ENCODE data around the gene ITPR1.

Gene ITPR1

GRCh38 chr3:4880850-4881249, 387.7 kb downstream of the ITPR1 start:
- DNase-seq, result no peak

GRCh38 chr3:4882548-4882947, 389.4 kb downstream of the ITPR1 start:
- DNase-seq, result no peak

- DNase-seq, result no peak
Observed at GRCh38 chr3:4883011-4883410, 389.9 kb downstream of the ITPR1 start.

- no peak for DNase-seq
Observed at GRCh38 chr3:4884888-4885287, 391.7 kb downstream of the ITPR1 start.

GRCh38 chr3:4885316-4885715, 392.2 kb downstream of the ITPR1 start:
- no peak for DNase-seq

- no peak for DNase-seq
Observed at GRCh38 chr3:4886448-4886847, 393.3 kb downstream of the ITPR1 start.

- DNase-seq, result no peak
Observed at GRCh38 chr3:4887177-4887576, 394.0 kb downstream of the ITPR1 start.

GRCh38 chr3:4888913-4889846, 396.0 kb downstream of the ITPR1 start:
- no peak for DNase-seq

GRCh38 chr3:4889896-4890295, 396.7 kb downstream of the ITPR1 start:
- no peak for DNase-seq

GRCh38 chr3:4894891-4895530, 401.9 kb downstream of the ITPR1 start:
- DNase-seq, result no peak

- DNase-seq, result no peak
Observed at GRCh38 chr3:4895838-4896237, 402.7 kb downstream of the ITPR1 start.
